ENCODE measurements around the gene FEN1.

DNA sequence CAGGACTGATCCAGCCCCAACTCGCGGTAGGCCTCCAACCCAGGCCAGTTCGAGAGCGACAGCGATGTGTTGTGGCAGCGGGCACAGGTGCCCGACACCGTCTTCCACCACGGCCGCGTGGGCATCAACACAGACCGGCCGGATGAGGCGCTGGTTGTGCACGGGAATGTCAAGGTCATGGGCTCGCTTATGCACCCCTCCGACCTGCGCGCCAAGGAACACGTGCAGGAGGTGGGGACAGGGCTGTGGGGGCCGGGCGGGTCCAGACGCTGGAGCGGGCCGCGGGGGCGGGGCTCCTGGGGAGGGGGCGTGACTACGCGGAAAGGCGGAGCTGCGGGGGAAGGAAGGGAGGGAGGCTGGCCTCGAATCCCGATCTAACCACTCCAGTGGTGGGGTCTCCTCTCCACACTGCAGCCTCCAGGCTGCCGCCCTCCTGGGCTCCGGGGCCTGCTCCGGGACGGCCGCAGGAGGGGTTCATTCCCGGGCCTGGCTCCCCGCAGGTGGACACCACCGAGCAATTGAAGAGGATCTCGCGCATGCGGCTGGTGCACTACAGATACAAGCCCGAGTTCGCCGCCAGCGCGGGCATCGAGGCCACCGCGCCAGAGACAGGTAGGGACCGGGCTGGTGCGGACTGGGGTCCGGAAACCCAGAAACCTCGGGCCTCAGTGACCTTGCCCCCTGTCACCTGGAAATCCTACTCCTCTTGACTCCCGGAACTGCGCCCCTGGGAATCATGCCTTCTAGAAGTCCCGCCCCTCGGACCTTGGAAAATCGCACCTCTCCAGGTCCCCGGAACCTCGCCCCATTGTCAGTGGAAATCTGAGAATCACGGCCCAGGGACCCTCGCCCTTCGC lies 15.2 kb upstream of the FEN1 start:
- TF ChIP-seq, protein P1, sequence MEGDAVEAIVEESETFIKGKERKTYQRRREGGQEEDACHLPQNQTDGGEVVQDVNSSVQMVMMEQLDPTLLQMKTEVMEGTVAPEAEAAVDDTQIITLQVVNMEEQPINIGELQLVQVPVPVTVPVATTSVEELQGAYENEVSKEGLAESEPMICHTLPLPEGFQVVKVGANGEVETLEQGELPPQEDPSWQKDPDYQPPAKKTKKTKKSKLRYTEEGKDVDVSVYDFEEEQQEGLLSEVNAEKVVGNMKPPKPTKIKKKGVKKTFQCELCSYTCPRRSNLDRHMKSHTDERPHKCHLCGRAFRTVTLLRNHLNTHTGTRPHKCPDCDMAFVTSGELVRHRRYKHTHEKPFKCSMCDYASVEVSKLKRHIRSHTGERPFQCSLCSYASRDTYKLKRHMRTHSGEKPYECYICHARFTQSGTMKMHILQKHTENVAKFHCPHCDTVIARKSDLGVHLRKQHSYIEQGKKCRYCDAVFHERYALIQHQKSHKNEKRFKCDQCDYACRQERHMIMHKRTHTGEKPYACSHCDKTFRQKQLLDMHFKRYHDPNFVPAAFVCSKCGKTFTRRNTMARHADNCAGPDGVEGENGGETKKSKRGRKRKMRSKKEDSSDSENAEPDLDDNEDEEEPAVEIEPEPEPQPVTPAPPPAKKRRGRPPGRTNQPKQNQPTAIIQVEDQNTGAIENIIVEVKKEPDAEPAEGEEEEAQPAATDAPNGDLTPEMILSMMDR (IDR thresholded peaks at IDR 0.05; ENCODE audit: poor library complexity), result no peak
- no peak for TF ChIP-seq EZH2 (IDR thresholded peaks at IDR 0.05; ENCODE audit: borderline replicate concordance)
